HCT116 (cell line): ENCODE data around the gene ZNF575. TPM values are rescaled to one million over a fixed set of nuclear protein-coding genes. Genes with fewer than 3 reads are reported as not detected.

Experiments
- ATAC-seq: fragments of 200-7000 bp; cut with Tn5 transposase; 2 replicates; pipeline ENCODE4 v1.9.1; 2020; ENCODE audit warnings: mild to moderate bottlenecking, moderate library complexity
- BruUV-seq: library from RNA; stranded (reverse); fragments of 400-500 nt; replicated peaks from 2 replicates; lab custom pipeline; 2021; lab: Mats Ljungman, UMichigan
- CTCF ChIA-PET: fragments of 300-600 bp; sonication (Branson Sonifier 250); formaldehyde crosslinking; loops from one replicate; lab custom pipeline; 2021; ENCODE audit warnings: antibody characterized with exemption; lab: Charles Lee
- POLR2A ChIA-PET: fragments of 300-600, 350-600 bp; sonication (Branson Sonifier 250); formaldehyde crosslinking; loops from one replicate; lab custom pipeline; 2021; ENCODE audit warnings: antibody characterized with exemption; lab: Charles Lee
- RAD21 ChIA-PET, 2 experiments: fragments of 300-600 bp; sonication (Branson Sonifier 250); formaldehyde crosslinking; loops; one replicate each; lab custom pipeline; 2023; ENCODE audit warnings: low total read pairs in 2 of 2; ENCODE audit not compliant: uncharacterized antibody in 2 of 2, unreplicated experiment in 2 of 2, low non-redundant PET in 1 of 2; lab: Charles Lee
- DNase-seq: peaks from one replicate; pipeline ENCODE4 v3.0.0-alpha.2; 2010; ENCODE audit warnings: low read depth, low spot score
- H2AFZ ChIP-seq: fragments of 200-600 bp; shearing (Covaris generic), sonication (generic); 2 replicates; pipeline ENCODE4 v1.6.1; 2017; ENCODE audit warnings: low read depth, mixed run types, mixed read lengths, antibody characterized with exemption, low read length; ENCODE audit not compliant: poor library complexity, severe bottlenecking
- H3K27ac ChIP-seq: 2 replicates; pipeline ENCODE4 v1.5.1; 2012; ENCODE audit warnings: low read depth, low read length
- H3K27me3 ChIP-seq: fragments of 200-600 bp; sonication (generic); 2 replicates; pipeline ENCODE4 v1.6.1; 2016; ENCODE audit warnings: mixed run types, low read length, mixed read lengths; ENCODE audit not compliant: insufficient read depth
- H3K36me3 ChIP-seq, 2 experiments: fragments of 200-500 bp in 1 of 2; fragments of 200-600 bp in 1 of 2; sonication (Bioruptor generic) in 1 of 2; sonication (generic) in 1 of 2; 2 replicates each; pipeline versions ENCODE4 v1.5.1 to v1.6.1; 2014 to 2016; ENCODE audit warnings: low read length in 2 of 2, inconsistent platforms in 1 of 2, mixed read lengths in 1 of 2, mixed run types in 1 of 2; ENCODE audit not compliant: insufficient read depth in 2 of 2, control insufficient read depth in 1 of 2
- H3K4me1 ChIP-seq, 2 experiments: fragments of 200-600 bp in 1 of 2; sonication (generic) in 1 of 2; 2 replicates each; pipeline versions ENCODE4 v1.5.1 to v1.6.1; 2012 to 2017; ENCODE audit warnings: low read length in 2 of 2, inconsistent platforms in 1 of 2, mild to moderate bottlenecking in 1 of 2, mixed read lengths in 1 of 2, mixed run types in 1 of 2, moderate library complexity in 1 of 2; ENCODE audit not compliant: insufficient read depth in 2 of 2, control insufficient read depth in 1 of 2
- H3K4me2 ChIP-seq: fragments of 200-600 bp; sonication (generic); 2 replicates; pipeline ENCODE4 v1.6.1; 2017; ENCODE audit warnings: mixed run types, low read length, mixed read lengths
- H3K4me3 ChIP-seq, 2 experiments: fragments of 200-600 bp in 1 of 2; sonication (generic) in 1 of 2; replicated peaks in 1 of 2; 2 replicates each; pipeline ENCODE4 v1.5.1; 2011 to 2016; ENCODE audit warnings: low read length in 2 of 2, control low read depth in 1 of 2, low read depth in 1 of 2, mild to moderate bottlenecking in 1 of 2, mixed read lengths in 1 of 2, mixed run types in 1 of 2
- H3K79me2 ChIP-seq: fragments of 200-600 bp; sonication (generic); 2 replicates; pipeline ENCODE4 v1.6.1; 2017; ENCODE audit warnings: mild to moderate bottlenecking, mixed run types, low read length, moderate library complexity, mixed read lengths; ENCODE audit not compliant: insufficient read depth
- H3K9ac ChIP-seq: fragments of 200-600 bp; sonication (generic); 2 replicates; pipeline ENCODE4 v1.6.1; 2016; ENCODE audit warnings: low read length, mixed read lengths
- H3K9me2 ChIP-seq: fragments of 200-600 bp; sonication (generic), shearing (Covaris generic); 2 replicates; pipeline ENCODE4 v1.6.1; 2017; ENCODE audit warnings: mixed run types, mild to moderate bottlenecking, moderate library complexity; ENCODE audit not compliant: insufficient read depth
- H3K9me3 ChIP-seq, 2 experiments: fragments of 200-500 bp in 1 of 2; fragments of 200-600 bp in 1 of 2; sonication (Bioruptor generic) in 1 of 2; sonication (generic) in 1 of 2; 2 replicates each; pipeline ENCODE4 v1.6.1; 2014 to 2017; ENCODE audit warnings: low read length in 2 of 2, mixed read lengths in 2 of 2, inconsistent platforms in 1 of 2, low read depth in 1 of 2, mild to moderate bottlenecking in 1 of 2, mixed run types in 1 of 2, moderate library complexity in 1 of 2; ENCODE audit not compliant: control insufficient read depth in 1 of 2, insufficient read depth in 1 of 2
- H4K20me1 ChIP-seq: fragments of 200-600 bp; sonication (generic), shearing (Covaris generic); 2 replicates; pipeline ENCODE4 v1.6.1; 2017; ENCODE audit warnings: mixed run types, mild to moderate bottlenecking, moderate library complexity; ENCODE audit not compliant: insufficient read depth
- EGR1 ChIP-seq: IDR thresholded peaks from 2 replicates; pipeline ENCODE4 v1.6.1; 2012; ENCODE audit warnings: low read depth
- POLR2A ChIP-seq: IDR thresholded peaks from 2 replicates; pipeline ENCODE4 v1.7.0; 2011; ENCODE audit warnings: borderline replicate concordance; ENCODE audit not compliant: insufficient read depth, insufficient read length; ENCODE audit errors: extremely low read depth
- POLR2AphosphoS5 ChIP-seq: IDR thresholded peaks from 2 replicates; pipeline ENCODE4 v1.6.1; 2011; ENCODE audit warnings: mild to moderate bottlenecking, low read depth, low read length, moderate library complexity
- SP1 ChIP-seq: IDR thresholded peaks from 2 replicates; pipeline ENCODE4 v1.6.1; 2012; ENCODE audit warnings: low read depth
- SRF ChIP-seq: IDR thresholded peaks from 2 replicates; pipeline ENCODE4 v1.6.1; 2012; ENCODE audit warnings: low read depth
- intact Hi-C: fragments of 100-400 bp; cut with micrococcal nuclease; formaldehyde crosslinking; loops from 2 replicates; pipeline ENCODE4 v1.10.0; 2022
- total RNA-seq: library from RNA; stranded (reverse); gene quantifications from one replicate; pipeline ENCODE4 v1.2.1, GENCODE V29; 2021; ENCODE audit not compliant: unreplicated experiment
- TF ChIP-seq, protein P1 (sequence below), 3 experiments: fragments of 200-600 bp in 1 of 3; sonication (generic) in 1 of 3; IDR thresholded peaks in 2 of 3; conservative IDR thresholded peaks in 1 of 3; 2 replicates each; pipeline ENCODE4 v1.5.1; 2012 to 2017; ENCODE audit warnings: low read depth in 2 of 3, low read length in 2 of 3, antibody characterized with exemption in 1 of 3, borderline replicate concordance in 1 of 3, control low read depth in 1 of 3, mild to moderate bottlenecking in 1 of 3, mixed read lengths in 1 of 3, mixed run types in 1 of 3, moderate library complexity in 1 of 3; ENCODE audit not compliant: insufficient read depth in 1 of 3

Gene ZNF575
- total RNA-seq, 1 experiment from 2014 or later = 1.9 TPM

GRCh38 chr19:43575156-43575950 is 42.4 kb downstream of the ZNF575 start, which contains the start of the genes PINLYP and XRCC1:
Gene PINLYP (plus strand): TSS chr19:43575801. CDS start chr19:43577192, 1,391 bp downstream.
Gene XRCC1 (minus strand): TSS chr19:43575527. CDS start chr19:43575458, 69 bp downstream.
- ChIA-PET RAD21 (no interaction called here), POLR2A (interaction anchor here (1.8 kb wide), 1 partner anchor 21 kb away, joined by 6 read pairs; the partner anchor contains the start of genes IRGQ and ZNF576), CTCF (interaction anchor here (0.7 to 1.2 kb wide), 2 partner anchors 19 to 20 kb away, joined by 3 read pairs; no protein-coding TSS in a partner anchor)
- intact Hi-C loops = loop anchor here (1.0 kb wide), 1 partner anchor 21 kb away; the partner anchor contains the start of genes IRGQ and ZNF576
- Histone ChIP-seq H3K79me2 (peaks cover 10% of the 10 kb centered on the region; the same call in 1 of the 2 replicates), H3K27ac (peak within 1 kb of the TSS; percentile 70), H3K4me2 (peak within 1 kb of the TSS; percentile 89), H4K20me1 (no peaks in the 10 kb centered on the region), H3K9me2 (no peaks in the 10 kb centered on the region), H3K9ac (peak within 1 kb of the TSS; percentile 90), H3K4me3 (peak within 1 kb of the TSS; percentile 81 to 85), H3K36me3 (no peaks in the 10 kb centered on the region), H3K4me1 (peaks cover 11 to 14% of the 10 kb centered on the region in 2 experiments), H2AFZ (peak within 1 kb of the TSS; percentile 53), H3K27me3 (no peaks in the 10 kb centered on the region), H3K9me3 (no peaks in the 10 kb centered on the region)
- DNase-seq (peak; percentile 98), ATAC-seq (peak; percentile 99)
- no TSS peak for BruUV-seq
- TF ChIP-seq POLR2A (no peak), EGR1 (0 out of 2 replicates have a peak, but pooled peaks have one; percentile 29), POLR2AphosphoS5 (peak; percentile 54; the same call in 1 of the 2 replicates), SRF (0 out of 2 replicates have a peak, but pooled peaks have one; percentile 13), SP1 (peak; percentile 41; the same call in 1 of the 2 replicates)
- TF ChIP-seq, protein P1, sequence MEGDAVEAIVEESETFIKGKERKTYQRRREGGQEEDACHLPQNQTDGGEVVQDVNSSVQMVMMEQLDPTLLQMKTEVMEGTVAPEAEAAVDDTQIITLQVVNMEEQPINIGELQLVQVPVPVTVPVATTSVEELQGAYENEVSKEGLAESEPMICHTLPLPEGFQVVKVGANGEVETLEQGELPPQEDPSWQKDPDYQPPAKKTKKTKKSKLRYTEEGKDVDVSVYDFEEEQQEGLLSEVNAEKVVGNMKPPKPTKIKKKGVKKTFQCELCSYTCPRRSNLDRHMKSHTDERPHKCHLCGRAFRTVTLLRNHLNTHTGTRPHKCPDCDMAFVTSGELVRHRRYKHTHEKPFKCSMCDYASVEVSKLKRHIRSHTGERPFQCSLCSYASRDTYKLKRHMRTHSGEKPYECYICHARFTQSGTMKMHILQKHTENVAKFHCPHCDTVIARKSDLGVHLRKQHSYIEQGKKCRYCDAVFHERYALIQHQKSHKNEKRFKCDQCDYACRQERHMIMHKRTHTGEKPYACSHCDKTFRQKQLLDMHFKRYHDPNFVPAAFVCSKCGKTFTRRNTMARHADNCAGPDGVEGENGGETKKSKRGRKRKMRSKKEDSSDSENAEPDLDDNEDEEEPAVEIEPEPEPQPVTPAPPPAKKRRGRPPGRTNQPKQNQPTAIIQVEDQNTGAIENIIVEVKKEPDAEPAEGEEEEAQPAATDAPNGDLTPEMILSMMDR (IDR thresholded peaks at IDR 0.05 in 2 of 3, conservative IDR thresholded peaks at IDR 0.05 in 1 of 3; ENCODE audit: borderline replicate concordance in 1 of 3, insufficient read depth in 1 of 3, low read depth in 2 of 3, low read length in 2 of 3) = no peak
